GM18508 (cell line): ENCODE measurements around the gene HLF.
"Not testable (repeated sequence)": the region's sequence is repeated elsewhere in the genome, so short reads cannot be mapped to it uniquely, and the experiment has no call there.

ENCODE experiments used
- ATAC-seq: cut with Tn5 transposase; IDR thresholded peaks from one replicate; pipeline ENCODE4 v1.9.1; 2021; ENCODE audit warnings: moderate number of reproducible peaks; ENCODE audit not compliant: insufficient read depth, unreplicated experiment

The HLF gene

DNA sequence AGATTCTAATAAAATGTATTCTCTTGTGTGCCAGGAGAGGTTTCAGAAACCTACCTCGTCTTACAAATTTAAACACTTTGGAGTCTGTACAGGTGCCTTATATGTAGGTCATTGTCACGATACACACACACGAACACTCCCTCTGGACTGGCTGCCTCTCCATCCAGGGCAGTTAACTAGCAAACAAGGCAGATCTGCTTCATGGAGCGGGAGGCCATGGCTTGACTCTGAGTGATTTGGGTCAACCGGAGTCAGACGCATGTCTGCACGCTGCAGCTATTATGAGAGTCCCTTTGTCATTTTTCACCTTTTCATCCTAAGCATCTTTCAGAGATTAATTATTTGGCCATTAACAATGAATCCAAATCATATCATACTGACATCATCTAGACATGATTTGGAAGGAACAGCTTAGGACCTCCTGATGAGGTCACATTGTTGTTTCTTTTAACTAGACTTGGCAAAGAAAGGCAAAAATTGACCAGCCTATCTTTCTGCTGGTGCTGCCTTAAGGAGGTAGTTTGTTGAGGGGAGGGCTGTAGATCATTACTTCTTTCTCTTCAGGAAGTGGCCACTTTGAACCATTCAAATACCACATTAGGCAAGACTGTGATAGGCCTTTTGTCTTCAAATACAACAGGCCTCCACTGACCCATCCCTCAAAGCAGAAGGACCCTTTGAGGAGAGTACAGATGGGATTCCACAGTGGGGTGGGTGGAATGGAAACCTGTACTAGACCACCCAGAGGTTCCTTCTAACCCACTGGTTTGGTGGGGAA is 58.9 kb downstream of the HLF start:
- ATAC-seq = no peak

DNA sequence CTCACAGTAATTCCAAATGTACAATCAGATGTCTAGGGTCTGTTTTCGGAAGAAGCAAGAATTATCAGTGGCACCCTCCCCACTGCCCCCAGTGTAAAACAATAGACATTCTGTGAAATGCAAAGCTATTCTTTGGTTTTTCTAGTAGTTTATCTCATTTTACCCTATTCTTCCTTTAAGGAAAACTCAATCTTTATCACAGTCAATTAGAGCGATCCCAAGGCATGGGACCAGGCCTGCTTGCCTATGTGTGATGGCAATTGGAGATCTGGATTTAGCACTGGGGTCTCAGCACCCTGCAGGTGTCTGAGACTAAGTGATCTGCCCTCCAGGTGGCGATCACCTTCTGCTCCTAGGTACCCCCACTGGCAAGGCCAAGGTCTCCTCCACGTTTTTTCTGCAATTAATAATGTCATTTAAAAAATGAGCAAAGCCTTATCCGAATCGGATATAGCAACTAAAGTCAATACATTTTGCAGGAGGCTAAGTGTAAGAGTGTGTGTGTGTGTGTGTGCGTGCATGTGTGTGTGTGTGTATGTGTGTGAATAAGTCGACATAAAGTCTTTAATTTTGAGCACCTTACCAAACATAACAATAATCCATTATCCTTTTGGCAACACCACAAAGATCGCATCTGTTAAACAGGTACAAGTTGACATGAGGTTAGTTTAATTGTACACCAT is 59.7 kb downstream of the HLF start:
- no peak for ATAC-seq

DNA sequence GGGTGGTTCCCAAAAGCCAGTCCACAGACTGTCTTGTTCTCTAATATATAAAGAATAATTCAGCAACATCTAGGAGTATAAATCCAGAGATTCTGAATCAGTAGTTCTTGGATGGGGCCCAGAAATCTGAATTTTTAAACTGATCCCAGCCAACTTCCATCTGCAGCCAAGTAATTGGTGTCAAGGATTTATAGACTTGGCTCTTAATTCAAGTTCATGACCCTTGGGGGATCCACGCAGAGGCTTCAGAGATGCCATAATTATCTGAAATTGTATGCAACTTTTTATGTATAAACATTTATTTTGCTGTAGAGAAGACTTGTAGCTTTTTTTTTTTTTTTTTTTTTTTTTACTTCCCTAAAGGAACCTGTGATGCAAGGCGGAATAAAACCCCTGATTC is 60.6 kb downstream of the HLF start:
- no peak for ATAC-seq

DNA sequence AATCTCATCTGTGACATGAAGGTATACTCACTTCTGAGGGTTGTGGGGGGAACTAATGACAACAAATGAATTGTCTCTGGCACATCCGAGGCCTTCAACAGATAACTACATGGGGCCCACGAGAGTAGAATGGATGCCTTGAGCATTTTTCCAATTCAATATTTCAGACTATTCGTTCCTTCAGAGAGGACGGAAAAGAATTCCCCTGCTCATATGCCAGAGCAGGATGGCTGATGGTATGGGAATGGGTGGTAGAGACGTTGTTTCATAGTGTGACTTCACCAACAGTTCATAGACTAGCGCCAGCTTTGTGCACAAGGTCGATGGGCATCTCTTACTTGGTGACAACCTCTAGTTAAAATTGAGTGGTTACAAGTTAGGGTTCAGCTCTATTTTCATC is 61.3 kb downstream of the HLF start:
- ATAC-seq = no peak

DNA sequence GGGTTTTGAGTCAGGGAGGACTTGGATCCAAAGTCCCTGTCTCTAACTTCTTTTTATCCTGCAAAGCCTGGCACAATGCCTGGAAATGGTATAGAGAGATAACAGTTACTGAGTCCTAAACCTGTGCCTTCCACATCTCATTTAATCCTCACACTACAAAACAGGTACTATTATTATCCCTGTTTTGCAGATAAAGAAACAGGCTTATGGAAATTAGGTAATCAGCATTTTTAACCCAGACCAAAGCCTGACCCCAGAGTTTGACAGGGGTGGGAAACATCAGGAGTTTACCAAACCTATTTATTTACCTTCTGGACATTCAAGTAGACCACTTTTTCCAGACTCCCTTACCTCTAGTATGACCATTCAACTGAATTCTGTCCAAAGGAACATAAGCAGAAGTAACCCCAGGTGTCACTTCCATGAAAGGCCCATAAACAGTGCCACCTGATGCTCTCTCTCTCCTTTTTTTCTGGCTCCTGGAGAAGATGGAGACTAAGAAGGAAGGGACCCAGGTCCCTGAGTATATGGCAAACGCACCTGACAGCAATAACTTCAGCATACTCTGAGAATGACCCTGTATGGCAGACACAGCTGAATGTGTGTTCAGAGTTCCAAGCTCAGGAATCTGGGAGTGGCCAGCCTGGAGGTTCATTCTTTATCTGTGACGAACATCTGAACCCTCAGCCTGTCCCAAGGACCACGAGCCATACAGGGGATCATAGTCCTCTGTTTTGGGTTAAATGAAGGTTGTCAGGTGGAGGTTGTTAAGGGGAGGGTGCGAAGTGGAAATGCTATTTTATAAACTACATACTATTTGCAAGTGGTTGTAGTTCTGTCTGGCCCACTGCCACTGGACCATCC is 62.7 kb downstream of the HLF start:
- ATAC-seq = no peak

DNA sequence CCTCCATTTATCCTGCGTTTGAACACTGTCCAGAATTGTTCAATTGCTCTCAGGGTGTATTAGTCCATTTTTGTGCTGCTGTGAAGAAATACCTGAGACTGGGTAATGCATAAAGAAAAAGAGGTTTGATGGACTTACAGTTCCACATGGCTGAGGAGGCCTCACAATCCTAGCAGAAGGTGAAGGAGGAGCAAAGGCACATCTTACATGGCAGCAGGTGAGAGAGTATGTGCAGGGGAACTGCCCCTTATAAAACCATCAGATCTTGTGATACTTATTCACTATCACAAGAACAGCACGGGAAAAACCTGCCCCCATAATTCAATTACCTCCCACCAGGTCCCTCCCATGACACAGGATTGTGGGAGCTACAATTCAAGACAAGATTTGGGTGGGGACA is 63.8 kb downstream of the HLF start:
- ATAC-seq = not testable (repeated sequence)

DNA sequence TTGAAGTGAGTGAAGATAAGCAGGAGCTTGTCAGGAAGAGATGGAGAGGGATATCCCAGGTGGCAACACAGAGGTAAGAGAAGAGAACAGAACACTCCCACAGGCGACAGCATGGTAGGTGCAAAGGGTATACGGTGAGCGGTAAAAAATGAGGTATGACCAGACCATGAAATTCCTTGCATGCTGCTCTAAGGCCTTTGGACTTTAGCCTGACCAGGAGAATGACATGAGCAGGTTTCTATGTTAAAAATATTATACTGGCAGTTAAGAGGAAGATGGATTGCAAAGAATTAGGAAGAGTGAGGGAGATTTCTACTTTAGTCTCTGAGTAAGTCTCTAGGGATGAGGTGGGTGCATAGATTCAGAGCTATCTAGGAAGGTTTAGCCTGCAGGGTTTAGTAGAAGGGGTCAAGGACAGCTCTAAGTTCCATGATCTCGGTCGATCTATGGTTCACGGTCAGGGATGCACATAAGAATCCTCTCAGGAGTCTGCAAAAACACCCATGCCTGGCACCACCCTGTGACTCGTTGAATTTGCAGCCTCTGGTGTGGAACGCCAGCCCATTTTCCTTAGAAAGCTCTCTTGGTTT is 65.7 kb downstream of the HLF start:
- ATAC-seq = no peak

DNA sequence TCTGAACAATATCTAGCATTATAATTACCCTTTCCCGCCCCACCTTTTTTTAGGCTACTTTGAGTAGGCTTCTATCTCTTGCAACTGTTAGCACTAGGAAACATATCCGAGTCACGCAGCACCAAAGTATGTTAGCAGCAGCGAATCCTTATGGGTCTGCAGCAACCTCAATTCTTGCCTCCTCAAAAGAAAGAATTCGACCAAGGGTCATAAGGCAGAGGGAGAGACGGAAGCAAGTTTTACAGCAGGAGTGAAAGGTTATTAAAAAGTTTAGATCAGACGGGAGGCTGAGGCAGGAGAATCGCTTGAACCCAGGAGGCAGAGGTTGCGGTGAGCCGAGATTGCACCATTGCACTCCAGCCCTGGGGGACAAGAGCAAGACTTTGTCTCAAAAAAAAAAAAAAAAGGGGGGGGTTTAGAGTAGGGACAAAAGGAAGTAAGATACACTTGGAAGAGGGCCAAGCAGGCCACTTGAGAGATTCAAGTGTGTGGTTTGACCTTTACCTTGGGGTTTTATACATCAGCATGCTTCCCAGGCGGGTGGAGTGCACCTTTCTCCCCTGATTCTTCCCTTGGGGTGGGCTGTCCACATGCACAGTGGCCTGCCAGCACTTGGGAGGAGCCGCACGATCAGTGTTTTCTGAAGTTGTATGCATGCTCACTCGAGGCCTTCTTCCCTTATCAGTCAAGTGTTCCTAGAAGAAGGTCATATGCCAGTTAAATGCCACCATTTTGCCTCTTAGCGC is 67.7 kb downstream of the HLF start:
- no peak for ATAC-seq

DNA sequence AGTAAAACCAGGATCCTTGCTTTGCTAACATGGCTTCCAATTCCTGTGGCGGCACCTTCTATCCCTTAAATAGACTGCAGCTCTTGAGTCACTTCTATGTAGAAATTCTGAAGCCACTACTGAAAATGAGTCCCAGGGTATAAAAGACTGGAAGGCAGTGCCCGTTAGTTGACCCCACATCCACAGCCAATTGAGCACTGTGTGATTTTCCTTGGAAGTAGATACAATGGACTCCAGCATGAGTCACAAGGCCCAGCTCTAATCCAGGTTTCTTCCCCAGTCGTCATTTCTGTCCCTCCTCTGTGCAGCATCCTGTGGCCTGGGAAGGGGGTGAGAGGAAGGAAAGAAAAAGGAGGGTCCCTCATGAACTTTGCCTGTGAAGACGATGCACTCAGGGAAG is 69.5 kb downstream of the HLF start:
- ATAC-seq = no peak

DNA sequence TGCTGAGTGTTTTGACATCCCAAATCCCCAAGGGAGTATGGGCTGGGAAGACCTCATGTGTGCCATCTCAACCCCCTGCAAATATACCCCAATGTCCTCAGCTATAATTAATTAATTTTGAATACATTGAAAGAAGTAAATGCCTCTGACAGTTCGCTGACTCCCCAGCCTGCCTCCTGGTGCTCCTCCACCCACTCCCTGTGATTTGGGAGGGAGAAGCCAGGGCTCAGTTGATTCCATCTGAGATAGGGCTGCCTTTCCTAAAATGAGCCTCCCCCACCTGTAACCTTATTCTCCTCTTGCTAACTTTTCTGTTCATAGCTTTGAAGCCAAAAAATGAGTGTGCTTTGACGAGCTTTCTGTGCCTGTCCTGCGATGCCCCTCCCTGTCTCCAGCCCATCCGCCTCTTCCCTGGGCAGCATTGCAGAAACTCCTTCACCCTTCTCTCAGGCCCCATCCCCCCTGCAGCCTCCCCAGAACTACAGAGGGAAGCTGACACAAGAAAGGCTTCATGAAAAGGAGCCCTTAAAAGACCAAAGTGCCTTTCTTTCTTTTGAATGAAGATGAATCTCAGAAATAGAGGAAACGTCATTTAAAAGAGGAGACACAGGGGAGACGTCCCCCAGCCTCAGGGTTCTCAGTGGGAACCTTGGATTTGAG is 70.3 kb downstream of the HLF start:
- ATAC-seq = no peak

DNA sequence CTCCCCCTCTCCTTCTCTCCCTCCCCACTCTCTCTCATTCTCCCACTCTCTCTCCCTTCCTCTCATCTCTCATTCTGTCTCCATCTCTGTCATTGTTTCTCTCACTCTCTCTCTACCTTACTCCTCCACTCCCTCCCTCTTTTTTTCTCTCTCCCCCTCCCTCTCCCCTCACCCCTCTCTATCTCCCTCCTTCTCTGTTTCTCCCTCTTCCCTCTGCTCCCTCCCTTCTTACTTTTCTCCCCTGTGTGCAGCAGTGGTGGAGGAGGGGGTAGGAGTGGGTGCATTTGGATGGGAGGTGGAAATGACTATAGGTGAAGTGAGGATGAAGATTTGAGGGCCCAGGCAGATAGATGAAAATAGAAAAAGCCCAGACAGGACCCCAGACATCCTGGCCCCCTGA is 70.9 kb downstream of the HLF start:
- ATAC-seq = no peak

DNA sequence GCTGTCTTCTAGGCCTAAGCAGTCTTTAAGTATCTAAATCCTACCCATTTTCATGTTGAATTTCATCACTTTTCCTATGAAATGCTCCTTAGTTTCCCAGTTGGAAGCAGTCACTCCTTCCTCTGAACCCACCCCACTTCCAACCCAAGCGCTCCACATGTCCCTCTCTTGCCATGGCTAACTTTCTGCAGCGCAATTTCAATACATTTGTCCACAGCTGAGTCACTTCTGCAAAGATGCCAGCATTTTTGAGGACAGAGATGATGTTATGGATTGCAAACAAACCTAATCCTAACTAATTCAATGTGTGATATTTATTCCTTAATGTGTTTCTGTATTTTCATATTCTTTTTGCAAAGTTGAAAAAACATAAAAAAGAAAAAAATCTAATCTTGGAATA is 71.7 kb downstream of the HLF start:
- ATAC-seq = no peak

DNA sequence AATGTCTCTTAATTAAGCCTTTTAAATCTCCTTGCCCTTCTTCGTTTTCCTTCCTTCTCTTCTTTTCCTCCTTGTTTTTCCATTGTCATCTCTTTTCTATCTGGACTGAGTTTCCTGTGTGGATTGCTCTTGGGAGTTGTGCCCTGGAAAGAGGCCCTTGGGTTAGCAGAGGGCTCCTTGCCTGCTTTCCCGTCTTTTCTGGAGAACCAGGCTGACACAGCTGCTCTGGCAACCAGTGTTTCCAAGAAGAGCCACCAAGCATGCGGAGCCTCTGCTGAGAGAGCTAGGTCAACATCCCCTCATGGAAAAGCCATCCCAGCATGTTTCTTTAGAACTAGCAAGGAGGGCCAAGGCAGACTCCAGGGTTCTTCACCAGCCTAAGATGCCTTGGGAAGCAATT is 75.4 kb downstream of the HLF start:
- ATAC-seq = no peak

DNA sequence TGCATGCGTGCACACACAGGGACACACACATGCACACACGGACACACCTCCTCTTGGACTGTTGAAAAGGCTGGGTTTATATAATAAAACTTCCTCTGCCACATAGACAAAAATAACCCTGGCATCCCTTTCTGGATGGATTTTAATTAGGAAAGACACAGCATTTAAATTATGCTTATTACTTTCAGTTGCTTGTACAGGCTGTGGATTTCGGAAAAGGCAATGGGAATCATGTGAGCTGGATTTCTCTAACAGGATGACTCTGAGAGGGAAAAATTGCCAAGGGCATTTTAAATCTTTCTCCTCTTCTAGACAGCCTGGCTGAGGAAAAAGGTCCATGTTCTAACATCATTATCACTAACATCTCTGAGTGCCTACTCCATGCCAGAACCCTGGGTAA is 75.9 kb downstream of the HLF start:
- no peak for ATAC-seq

DNA sequence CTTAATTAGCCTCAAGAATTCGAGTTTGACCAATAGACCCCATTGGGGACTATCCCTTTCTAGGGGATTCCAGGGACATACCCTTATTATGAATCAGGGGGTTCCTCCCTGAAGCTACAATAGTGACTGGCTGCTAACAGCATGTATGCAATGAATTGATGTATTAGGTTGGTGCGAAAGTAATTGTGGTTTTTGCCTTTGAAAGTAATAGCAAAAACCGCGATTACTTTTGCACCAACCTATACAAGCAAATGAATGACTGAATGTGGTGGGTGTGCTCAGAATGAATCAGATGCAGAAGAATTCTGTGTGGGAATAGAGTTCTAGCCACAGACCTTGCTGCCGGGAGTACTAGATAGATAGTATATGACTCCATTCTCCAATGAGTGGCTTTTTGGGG is 76.7 kb downstream of the HLF start:
- ATAC-seq = no peak

DNA sequence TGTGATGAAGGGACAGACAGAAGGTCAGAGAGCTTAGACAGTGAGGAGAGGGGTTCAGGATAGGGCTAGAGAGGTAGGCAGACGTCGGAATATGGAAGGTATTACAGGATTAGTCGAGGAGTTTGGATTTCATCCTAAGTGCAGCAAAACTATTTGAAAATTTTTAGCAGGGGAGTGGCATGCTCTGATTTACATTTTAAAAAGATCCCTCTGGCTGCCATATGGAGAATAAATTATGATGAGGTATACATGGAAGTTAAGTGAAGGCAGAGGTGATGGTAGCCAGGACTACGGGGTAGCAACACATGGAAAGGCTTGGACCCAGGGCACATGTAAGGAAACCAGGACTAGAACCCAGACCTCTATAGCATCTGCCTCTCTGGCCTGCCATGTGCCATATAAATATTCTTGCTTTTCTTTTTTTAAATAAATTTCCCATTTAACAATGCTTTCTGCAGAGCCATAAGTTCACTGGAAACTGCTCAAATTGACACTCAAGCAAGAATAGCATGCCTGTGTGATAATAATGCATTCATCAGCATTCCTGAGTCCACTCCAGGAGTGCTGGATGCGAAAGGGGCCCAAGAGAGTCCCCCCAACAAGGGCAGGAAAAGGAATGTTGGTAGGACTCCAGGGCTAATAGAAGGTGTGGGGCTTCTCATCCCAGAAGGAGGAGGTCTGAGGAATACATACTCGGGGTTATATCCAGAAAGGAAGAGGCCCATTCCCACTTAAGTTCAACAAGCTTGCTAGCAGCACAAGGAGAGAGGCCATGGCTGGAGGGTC is 78.2 kb downstream of the HLF start:
- ATAC-seq = no peak

DNA sequence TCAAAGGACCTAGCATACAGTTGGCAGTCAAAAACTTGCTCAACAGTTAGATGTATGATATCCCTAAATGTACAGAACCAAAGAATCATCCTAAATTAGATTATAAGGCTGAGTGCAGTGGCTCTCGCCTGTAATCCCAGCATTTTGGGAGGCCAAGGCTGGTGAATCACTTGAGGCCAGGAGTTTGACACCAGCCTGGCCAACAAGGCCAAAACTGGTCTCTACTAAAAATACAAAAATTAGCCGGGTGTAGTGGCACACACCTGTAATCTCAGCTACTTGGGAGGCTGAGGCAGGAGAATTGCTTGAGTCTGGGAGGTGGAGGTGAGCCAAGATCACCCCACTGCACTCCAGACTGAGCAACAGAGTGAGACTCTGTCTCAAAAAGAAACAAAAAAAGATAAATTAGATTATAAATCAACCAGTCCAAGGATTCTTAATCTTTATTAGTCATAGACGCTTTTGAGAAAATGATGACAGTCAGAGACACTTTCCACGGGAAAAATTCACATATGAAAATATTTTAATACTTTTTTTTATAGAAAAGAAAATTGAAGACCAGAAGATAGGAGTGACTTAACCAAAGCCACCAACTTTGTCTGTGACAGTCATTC is 79.2 kb downstream of the HLF start:
- ATAC-seq = no peak

DNA sequence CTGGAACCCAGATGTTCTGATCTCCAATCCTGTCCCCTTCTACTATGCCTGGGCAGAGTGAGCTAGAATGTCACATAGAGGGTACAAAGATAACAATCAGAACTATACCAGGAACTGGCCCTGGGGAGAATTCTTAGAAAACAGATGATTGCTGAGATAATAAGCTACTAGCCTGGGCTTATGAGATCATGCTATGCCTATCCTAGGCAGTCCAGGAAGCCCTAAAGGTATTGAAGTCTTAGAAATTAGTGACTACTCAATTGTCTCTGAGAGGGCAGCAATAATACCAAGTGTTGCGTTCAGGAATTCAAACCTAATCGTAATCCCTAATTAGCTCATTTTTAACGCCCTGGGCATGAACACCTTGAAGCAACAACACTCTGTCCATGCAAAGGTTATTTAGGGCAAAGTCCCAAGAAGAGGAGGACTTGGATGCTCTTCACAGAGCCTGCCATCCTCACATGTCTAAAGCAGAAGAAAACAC is 79.8 kb downstream of the HLF start:
- no peak for ATAC-seq
